ENCODE data around the gene RAP2A.

RAP2A gene

GRCh38 chr13:97498419-97498818 is 64.5 kb downstream of the RAP2A start:
- DNase-seq, result no peak

GRCh38 chr13:97499181-97499580 is 65.2 kb downstream of the RAP2A start:
- no peak for DNase-seq

GRCh38 chr13:97502181-97502580 is 68.2 kb downstream of the RAP2A start:
- no peak for DNase-seq

GRCh38 chr13:97502706-97503105 is 68.7 kb downstream of the RAP2A start:
- DNase-seq, result no peak

GRCh38 chr13:97505017-97505416 is 71.0 kb downstream of the RAP2A start:
- no peak for DNase-seq

- no peak for DNase-seq
Measured at GRCh38 chr13:97506511-97506910, 72.5 kb downstream of the RAP2A start.

- no peak for DNase-seq
Measured at GRCh38 chr13:97512732-97513131, 78.8 kb downstream of the RAP2A start.

- DNase-seq, result no peak
Measured at GRCh38 chr13:97515643-97516042, 81.7 kb downstream of the RAP2A start.

GRCh38 chr13:97517967-97518366 is 84.0 kb downstream of the RAP2A start:
- DNase-seq, result no peak

All from NCI-H510A treated with DMSO at 0.1 percent for 48 hours (cell line).